Upper lobe of left lung (tissue), 6 donors: ENCODE data around the gene KIF21A. TPM values are rescaled to one million over a fixed set of nuclear protein-coding genes. Genes with fewer than 3 reads are reported as not detected.

Experiments
- ATAC-seq, 2 donors: fragments of 200-7000 bp; cut with Tn5 transposase; one replicate each; pipeline ENCODE4 v1.9.1; 2022; ENCODE audit warnings: mild to moderate bottlenecking in 2 of 2, moderate library complexity in 2 of 2; ENCODE audit not compliant: low FRiP score in 2 of 2
- DNase-seq, 2 donors: peaks; one replicate each; pipeline ENCODE4 v3.0.0-alpha.2; 2019 to 2020
- H3K27ac ChIP-seq, 4 donors: fragments of 200-600 bp; sonication (generic); one replicate each; pipeline ENCODE4 v1.5.1; 2016 to 2019
- H3K27me3 ChIP-seq, 4 donors: fragments of 200-600 bp; sonication (generic); one replicate each; pipeline ENCODE4 v1.5.1; 2017 to 2019
- H3K36me3 ChIP-seq, 4 donors: fragments of 200-600 bp; sonication (generic); one replicate each; pipeline ENCODE4 v1.5.1; 2016 to 2019
- H3K4me1 ChIP-seq, 4 donors: fragments of 200-600 bp; sonication (generic); one replicate each; pipeline ENCODE4 v1.5.1; 2018 to 2019
- H3K4me3 ChIP-seq, 4 donors: fragments of 200-600 bp; sonication (generic); one replicate each; pipeline ENCODE4 v1.5.1; 2017 to 2019; ENCODE audit warnings: mild to moderate bottlenecking in 2 of 4, moderate library complexity in 1 of 4
- H3K9me3 ChIP-seq, 4 donors: fragments of 200-600 bp; sonication (generic); one replicate each; pipeline ENCODE4 v1.5.1; 2018 to 2019
- CTCF ChIP-seq, 6 experiments: fragments of 450-650 bp in 4 of 6; fragments of 200-600 bp in 2 of 6; sonication (generic) in 2 of 6; IDR thresholded peaks; one replicate each; pipeline ENCODE4 v1.5.1; 2016 to 2019; ENCODE audit warnings: antibody characterized with exemption in 6 of 6
- EP300 ChIP-seq, 4 donors: sonication (generic); formaldehyde crosslinking; IDR thresholded peaks; one replicate each; pipeline ENCODE4 v1.5.1; 2017; ENCODE audit warnings: antibody characterized with exemption in 4 of 4, control low read depth in 2 of 4
- POLR2A ChIP-seq, 4 donors: fragments of 450-650 bp; IDR thresholded peaks; one replicate each; pipeline ENCODE4 v1.5.1; 2016 to 2017; ENCODE audit warnings: antibody characterized with exemption in 4 of 4, mild to moderate bottlenecking in 2 of 4
- POLR2AphosphoS5 ChIP-seq, 2 donors: sonication (generic); formaldehyde crosslinking; IDR thresholded peaks; one replicate each; pipeline ENCODE4 v1.5.1; 2017; ENCODE audit warnings: antibody characterized with exemption in 2 of 2
- WGBS, 2 donors: methylation state at CpG; one replicate each; pipeline ENCODE4 v1.1.5; 2017 to 2018; 5-methylcytosine and 5-hydroxymethylcytosine counted together
- total RNA-seq, 6 donors: library from RNA; depleted of rRNA in 4 of 6; stranded (reverse); fragments of >200 nt in 4 of 6; gene quantifications; one replicate each; pipeline versions ENCODE4 v1.1.0 to v1.2.1, GENCODE V29; 2016 to 2021
- donor health status: DM: no; HTN: no; CAD: no; lungs with moderate emphysema.
- donor health status: DM: no; HTN: yes; CAD: no; lungs with severe emphysema.

Gene KIF21A
- total RNA-seq, 6 donors from 2014 or later, result 6.6 to 89.3 (median 18.3) TPM

GRCh38 chr12:39354955-39355354 is 88.0 kb downstream of the KIF21A start:
- TF ChIP-seq POLR2AphosphoS5 (IDR thresholded peaks at IDR 0.05) (no peak), CTCF (IDR thresholded peaks at IDR 0.05) (no peak), POLR2A (IDR thresholded peaks at IDR 0.05) (no peak)

DNA sequence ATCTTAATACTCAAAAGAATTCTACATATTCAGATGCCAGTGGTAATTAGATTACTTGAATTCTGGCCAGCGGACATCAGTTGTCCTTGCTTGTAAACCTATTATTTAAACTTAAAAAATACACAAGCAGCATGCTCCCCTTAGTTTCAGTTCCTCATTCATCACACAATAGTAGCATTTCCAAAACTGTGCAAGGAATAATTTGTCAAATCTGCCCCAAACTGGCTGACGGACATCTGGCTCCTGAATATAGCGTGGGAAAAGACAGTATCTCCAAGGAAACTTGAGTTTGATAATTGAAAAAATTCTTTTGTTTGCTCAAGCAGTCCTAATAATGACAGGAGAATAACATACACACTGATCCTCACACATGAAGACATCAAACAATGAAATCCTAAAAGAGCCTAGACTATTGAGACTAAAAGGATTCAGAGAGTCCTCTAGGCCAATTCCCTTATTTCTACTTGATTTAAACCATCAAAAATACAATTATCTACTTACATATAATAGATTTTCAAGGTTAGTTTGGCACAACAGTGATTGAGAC is 90.4 kb downstream of the KIF21A start:
- no peaks in the 10 kb centered on the region for H3K36me3 ChIP-seq
- no peak for ATAC-seq
- H3K4me3 ChIP-seq, result no peak overlapping the region
- no peaks in the 10 kb centered on the region for H3K27me3 ChIP-seq
- no peaks in the 10 kb centered on the region for H3K4me1 ChIP-seq
- no peak overlapping the region for H3K27ac ChIP-seq
- TF ChIP-seq POLR2A (IDR thresholded peaks at IDR 0.05) (no peak), POLR2AphosphoS5 (IDR thresholded peaks at IDR 0.05) (no peak), CTCF (IDR thresholded peaks at IDR 0.05) (no peak), EP300 (IDR thresholded peaks at IDR 0.05) (no peak)
- no peak for DNase-seq
- 91 to 92% methylated on average over 3 of the region's 3 CpGs for WGBS, 2 donors
- no peaks in the 10 kb centered on the region for H3K9me3 ChIP-seq

More at GRCh38 chr12:39354955-39355354, 88.0 kb downstream of the KIF21A start:
- DNase-seq, result no peak
- Histone ChIP-seq H3K4me3 (no peak overlapping the region), H3K9me3 (no peaks in the 10 kb centered on the region), H3K4me1 (no peaks in the 10 kb centered on the region), H3K36me3 (no peaks in the 10 kb centered on the region), H3K27me3 (no peaks in the 10 kb centered on the region), H3K27ac (no peak overlapping the region)
- ATAC-seq, result no peak

DNA sequence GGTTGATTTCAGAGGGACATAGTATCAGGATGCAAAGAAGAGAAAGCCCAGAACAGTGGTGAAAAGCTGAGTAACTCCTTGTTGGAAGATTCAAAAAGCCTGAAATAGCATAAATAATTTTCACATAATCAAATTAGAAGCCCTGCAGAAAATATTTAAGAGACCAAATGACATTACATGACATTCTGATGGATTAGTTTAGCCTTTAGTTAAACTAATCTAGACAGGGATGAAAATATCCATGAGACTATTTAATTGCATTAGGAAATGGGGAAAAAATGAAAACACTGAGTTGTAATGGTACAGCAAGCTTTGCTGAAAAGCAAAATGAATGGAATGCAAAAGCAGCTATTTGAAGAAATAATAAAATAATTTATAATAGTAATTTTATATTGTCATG is 91.8 kb downstream of the KIF21A start:
- no peak overlapping the region for H3K4me3 ChIP-seq
- no peak overlapping the region for H3K27ac ChIP-seq
- no peaks in the 10 kb centered on the region for H3K27me3 ChIP-seq
- TF ChIP-seq EP300 (IDR thresholded peaks at IDR 0.05) (no peak), POLR2A (IDR thresholded peaks at IDR 0.05) (no peak), CTCF (IDR thresholded peaks at IDR 0.05) (no peak), POLR2AphosphoS5 (IDR thresholded peaks at IDR 0.05) (no peak)
- H3K9me3 ChIP-seq, result no peaks in the 10 kb centered on the region
- no peak for DNase-seq
- no peak for ATAC-seq
- no peaks in the 10 kb centered on the region for H3K36me3 ChIP-seq
- H3K4me1 ChIP-seq, result no peaks in the 10 kb centered on the region

GRCh38 chr12:39348941-39349626 is 93.8 kb downstream of the KIF21A start:
- Histone ChIP-seq H3K27ac (no peak overlapping the region), H3K36me3 (no peaks in the 10 kb centered on the region), H3K4me3 (no peak overlapping the region), H3K4me1 (no peaks in the 10 kb centered on the region), H3K9me3 (no peaks in the 10 kb centered on the region), H3K27me3 (no peaks in the 10 kb centered on the region)
- ATAC-seq, result no peak
- DNase-seq, result no peak
- TF ChIP-seq CTCF (IDR thresholded peaks at IDR 0.05) (no peak), POLR2AphosphoS5 (IDR thresholded peaks at IDR 0.05) (no peak), EP300 (IDR thresholded peaks at IDR 0.05) (no peak), POLR2A (IDR thresholded peaks at IDR 0.05) (no peak)
- 89 to 92% methylated on average over 3 of the region's 3 CpGs for WGBS, 2 donors

- no peak overlapping the region for H3K4me3 ChIP-seq
- 71 to 97% methylated on average over 1 of the region's 1 CpG for WGBS, 2 donors
- no peaks in the 10 kb centered on the region for H3K36me3 ChIP-seq
- no peak overlapping the region for H3K27ac ChIP-seq
- TF ChIP-seq CTCF (IDR thresholded peaks at IDR 0.05) (no peak), POLR2AphosphoS5 (IDR thresholded peaks at IDR 0.05) (no peak), POLR2A (IDR thresholded peaks at IDR 0.05) (no peak)
- DNase-seq, result no peak
- no peak for ATAC-seq
- H3K27me3 ChIP-seq, result no peaks in the 10 kb centered on the region
- no peaks in the 10 kb centered on the region for H3K9me3 ChIP-seq
- no peaks in the 10 kb centered on the region for H3K4me1 ChIP-seq
Measured at GRCh38 chr12:39348523-39348922, 94.4 kb downstream of the KIF21A start.
